HL-60 (cell line): Measurements from ENCODE around the gene ADAMTSL3.

Experiments used
- DNase-seq, 2 experiments: peaks; one replicate each; pipeline ENCODE4 v3.0.0-alpha.2; 2010 to 2020; ENCODE audit warnings: low read depth in 1 of 2, low spot score in 1 of 2
- H3K27ac ChIP-seq: fragments of 250-450 bp; sonication (Bioruptor Pico); replicated peaks from 2 replicates; pipeline ENCODE4 v1.5.1; 2020; ENCODE audit warnings: mild to moderate bottlenecking, moderate library complexity
- H3K27me3 ChIP-seq: fragments of 250-450 bp; sonication (Bioruptor Pico); 2 replicates; pipeline ENCODE4 v1.5.1; 2021; ENCODE audit warnings: mild to moderate bottlenecking, moderate library complexity; ENCODE audit not compliant: insufficient read depth, poor library complexity, severe bottlenecking
- H3K4me3 ChIP-seq: replicated peaks from 2 replicates; pipeline ENCODE4 v1.5.1; 2011; ENCODE audit warnings: mild to moderate bottlenecking, control low read depth, low read length; ENCODE audit not compliant: insufficient read depth
- CTCF ChIP-seq: IDR thresholded peaks from one replicate; pipeline ENCODE4 v1.5.1; 2011; ENCODE audit warnings: low read length, control low read depth, inconsistent platforms; ENCODE audit not compliant: insufficient read depth
- GABPA ChIP-seq: IDR thresholded peaks from 2 replicates; pipeline ENCODE4 v1.6.1; 2012; ENCODE audit warnings: low read depth
- POLR2AphosphoS5 ChIP-seq: IDR thresholded peaks from 2 replicates; pipeline ENCODE4 v1.6.1; 2012; ENCODE audit warnings: low read depth
- REST ChIP-seq: IDR thresholded peaks from 2 replicates; pipeline ENCODE4 v1.6.1; 2012; ENCODE audit warnings: low read depth; ENCODE audit not compliant: insufficient replicate concordance
- SPI1 ChIP-seq: IDR thresholded peaks from 2 replicates; pipeline ENCODE4 v1.6.1; 2012; ENCODE audit warnings: low read depth, mild to moderate bottlenecking, borderline replicate concordance

ADAMTSL3 gene

GRCh38 chr15:83835479-83835878, 181.6 kb downstream of the ADAMTSL3 start:
- no peak overlapping the region for H3K27ac ChIP-seq
- TF ChIP-seq SPI1 (no peak), POLR2AphosphoS5 (no peak), CTCF (no peak), GABPA (no peak), REST (no peak)
- H3K27me3 ChIP-seq, result no peaks in the 10 kb centered on the region

GRCh38 chr15:83837945-83838571, 184.1 kb downstream of the ADAMTSL3 start:
- TF ChIP-seq GABPA, result no peak
- TF ChIP-seq REST, result no peak
- TF ChIP-seq CTCF, result peak; percentile 29
- no peak overlapping the region for H3K4me3 ChIP-seq
- H3K27me3 ChIP-seq, result no peaks in the 10 kb centered on the region
- H3K27ac ChIP-seq, result no peak overlapping the region
- peak in 1 of 2 experiments; percentile 23 for DNase-seq

More at GRCh38 chr15:83835479-83835878, 181.6 kb downstream of the ADAMTSL3 start:
- DNase-seq, result no peak
- H3K4me3 ChIP-seq, result no peak overlapping the region

GRCh38 chr15:83838763-83839162, 184.8 kb downstream of the ADAMTSL3 start:
- no peak for TF ChIP-seq POLR2AphosphoS5
- no peak for TF ChIP-seq REST
- no peak for TF ChIP-seq GABPA
- no peak for TF ChIP-seq SPI1
- TF ChIP-seq CTCF, result no peak
- Histone ChIP-seq H3K4me3 (no peak overlapping the region), H3K27ac (no peak overlapping the region), H3K27me3 (no peaks in the 10 kb centered on the region)
- no peak for DNase-seq
